Measurements from ENCODE around the gene TIMELESS.

GRCh38 chr12:56366948-56367347 is 82.3 kb downstream of the TIMELESS start:
- TF ChIP-seq GATA2 (IDR thresholded peaks at IDR 0.05; ENCODE audit: low read depth, low read length), result no peak
- TF ChIP-seq GATA3 (IDR thresholded peaks at IDR 0.05; ENCODE audit: low read depth, low read length), result no peak
